A673 (cell line): ENCODE results near the gene HK1.

Experiments
- EZH2 ChIP-seq: fragments of 200-600 bp; sonication (generic); IDR thresholded peaks from 2 replicates; pipeline ENCODE4 v1.6.1; 2017; ENCODE audit warnings: borderline replicate concordance, low read depth, mild to moderate bottlenecking, mixed read lengths, antibody characterized with exemption, low read length; ENCODE audit not compliant: poor library complexity, severe bottlenecking
- TF ChIP-seq, protein P1 (sequence below): fragments of 300-800, 200-600 bp; sonication (generic); conservative IDR thresholded peaks from 2 replicates; pipeline ENCODE4 v1.5.1; 2017; ENCODE audit warnings: low read depth, mild to moderate bottlenecking, antibody characterized with exemption, low read length, moderate library complexity, mixed read lengths

DNA sequence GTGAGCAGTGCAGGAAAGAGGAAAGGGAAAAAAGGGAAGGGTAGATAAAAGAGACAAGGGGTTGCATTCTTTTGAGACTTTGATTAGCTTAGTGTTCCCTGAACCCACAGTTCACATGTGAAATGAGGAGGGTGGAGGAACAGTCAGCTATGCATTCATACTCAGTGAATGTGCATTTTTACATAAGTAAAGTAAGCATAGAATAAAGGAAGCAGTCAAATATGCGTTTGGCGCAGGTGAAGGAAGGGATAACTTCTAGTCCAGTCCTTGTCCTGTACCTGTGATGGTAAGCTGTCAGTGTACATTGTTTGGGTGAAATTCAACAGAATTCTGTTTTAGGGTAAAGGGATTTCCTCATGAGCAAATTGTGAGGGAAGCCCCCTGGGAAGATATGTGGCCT lies 28.1 kb downstream of the HK1 start:
- TF ChIP-seq EZH2 = no peak
- TF ChIP-seq, protein P1, sequence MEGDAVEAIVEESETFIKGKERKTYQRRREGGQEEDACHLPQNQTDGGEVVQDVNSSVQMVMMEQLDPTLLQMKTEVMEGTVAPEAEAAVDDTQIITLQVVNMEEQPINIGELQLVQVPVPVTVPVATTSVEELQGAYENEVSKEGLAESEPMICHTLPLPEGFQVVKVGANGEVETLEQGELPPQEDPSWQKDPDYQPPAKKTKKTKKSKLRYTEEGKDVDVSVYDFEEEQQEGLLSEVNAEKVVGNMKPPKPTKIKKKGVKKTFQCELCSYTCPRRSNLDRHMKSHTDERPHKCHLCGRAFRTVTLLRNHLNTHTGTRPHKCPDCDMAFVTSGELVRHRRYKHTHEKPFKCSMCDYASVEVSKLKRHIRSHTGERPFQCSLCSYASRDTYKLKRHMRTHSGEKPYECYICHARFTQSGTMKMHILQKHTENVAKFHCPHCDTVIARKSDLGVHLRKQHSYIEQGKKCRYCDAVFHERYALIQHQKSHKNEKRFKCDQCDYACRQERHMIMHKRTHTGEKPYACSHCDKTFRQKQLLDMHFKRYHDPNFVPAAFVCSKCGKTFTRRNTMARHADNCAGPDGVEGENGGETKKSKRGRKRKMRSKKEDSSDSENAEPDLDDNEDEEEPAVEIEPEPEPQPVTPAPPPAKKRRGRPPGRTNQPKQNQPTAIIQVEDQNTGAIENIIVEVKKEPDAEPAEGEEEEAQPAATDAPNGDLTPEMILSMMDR = no peak
